HG03469 (cell line): Measurements from ENCODE around the gene ADGRL3.
"Not testable (repeated sequence)": the region's sequence is repeated elsewhere in the genome, so short reads cannot be mapped to it uniquely, and the experiment has no call there.

Experiments
- ATAC-seq: cut with Tn5 transposase; IDR thresholded peaks from one replicate; pipeline ENCODE4 v1.9.1; 2021; ENCODE audit warnings: mild to moderate bottlenecking, moderate library complexity, moderate number of reproducible peaks; ENCODE audit not compliant: unreplicated experiment

The ADGRL3 gene

DNA sequence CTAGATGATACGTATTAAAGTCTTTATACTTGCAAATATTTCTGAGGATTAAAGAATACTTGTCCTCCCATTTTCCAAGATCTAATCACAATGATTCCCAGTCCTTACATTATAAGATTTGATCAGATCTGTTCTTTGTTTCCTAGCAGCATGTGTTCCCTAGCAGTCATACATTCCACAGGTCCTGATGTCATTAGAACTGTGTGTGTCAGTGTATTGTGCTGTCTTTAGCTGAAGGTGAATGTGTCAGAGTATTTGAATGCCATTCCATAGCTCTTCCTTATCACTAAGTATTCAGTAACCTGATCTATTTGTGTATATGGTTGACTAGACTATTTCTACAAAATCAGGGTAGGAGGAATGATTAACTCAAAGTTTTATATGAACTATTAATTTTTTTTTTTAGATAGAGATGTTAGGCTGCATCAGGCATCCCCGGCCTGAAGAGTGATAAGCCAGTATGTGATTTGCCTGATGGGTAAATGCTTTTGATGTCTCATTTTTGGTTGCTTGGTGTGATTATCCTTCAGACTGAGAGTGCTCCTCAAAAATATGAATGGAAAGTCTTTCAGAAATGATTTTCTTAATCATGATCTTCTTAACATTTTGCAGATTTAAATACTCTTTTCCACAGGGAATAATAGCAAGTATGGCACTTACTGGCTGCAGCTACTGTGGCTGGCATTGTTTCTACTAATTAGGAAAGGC is 4.4 kb downstream of the ADGRL3 start:
- no peak for ATAC-seq

DNA sequence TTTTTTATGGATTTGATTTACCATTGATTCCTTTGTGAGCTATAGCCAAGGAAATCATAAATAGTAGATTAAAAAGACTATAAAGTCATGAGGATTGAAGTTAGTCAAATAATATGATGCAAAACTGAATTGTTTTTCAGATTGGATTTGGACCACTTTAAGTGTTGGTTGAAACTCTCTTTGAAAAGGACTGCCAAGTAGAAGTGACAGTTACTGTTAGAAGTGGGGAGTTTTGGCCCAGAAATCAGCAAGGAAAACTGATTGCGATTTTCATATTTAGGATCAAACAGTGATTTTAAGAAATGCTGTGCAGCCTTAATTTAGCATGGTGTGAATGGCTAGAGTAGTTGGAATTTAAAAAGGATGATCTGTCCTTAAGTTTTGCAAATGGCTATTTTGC is 4.9 kb downstream of the ADGRL3 start:
- ATAC-seq = no peak

DNA sequence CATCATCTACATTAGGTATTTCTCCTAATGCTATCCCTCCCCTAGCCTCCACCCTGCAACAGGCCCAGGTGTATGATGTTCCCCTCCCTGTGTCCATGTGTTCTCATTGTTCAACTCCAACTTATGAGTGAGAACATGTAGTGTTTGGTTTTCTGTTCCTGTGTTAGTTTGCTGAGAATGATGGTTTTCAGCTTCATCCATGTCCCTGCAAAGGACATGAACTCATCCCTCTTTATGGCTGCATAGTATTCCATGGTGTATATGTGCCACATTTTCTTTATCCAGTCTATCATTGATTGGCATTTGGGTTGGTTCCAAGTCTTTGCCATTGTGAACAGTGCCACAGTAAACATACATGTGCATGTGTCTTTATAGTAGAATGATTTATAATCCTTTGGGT is 7.0 kb downstream of the ADGRL3 start:
- not testable (repeated sequence) for ATAC-seq

DNA sequence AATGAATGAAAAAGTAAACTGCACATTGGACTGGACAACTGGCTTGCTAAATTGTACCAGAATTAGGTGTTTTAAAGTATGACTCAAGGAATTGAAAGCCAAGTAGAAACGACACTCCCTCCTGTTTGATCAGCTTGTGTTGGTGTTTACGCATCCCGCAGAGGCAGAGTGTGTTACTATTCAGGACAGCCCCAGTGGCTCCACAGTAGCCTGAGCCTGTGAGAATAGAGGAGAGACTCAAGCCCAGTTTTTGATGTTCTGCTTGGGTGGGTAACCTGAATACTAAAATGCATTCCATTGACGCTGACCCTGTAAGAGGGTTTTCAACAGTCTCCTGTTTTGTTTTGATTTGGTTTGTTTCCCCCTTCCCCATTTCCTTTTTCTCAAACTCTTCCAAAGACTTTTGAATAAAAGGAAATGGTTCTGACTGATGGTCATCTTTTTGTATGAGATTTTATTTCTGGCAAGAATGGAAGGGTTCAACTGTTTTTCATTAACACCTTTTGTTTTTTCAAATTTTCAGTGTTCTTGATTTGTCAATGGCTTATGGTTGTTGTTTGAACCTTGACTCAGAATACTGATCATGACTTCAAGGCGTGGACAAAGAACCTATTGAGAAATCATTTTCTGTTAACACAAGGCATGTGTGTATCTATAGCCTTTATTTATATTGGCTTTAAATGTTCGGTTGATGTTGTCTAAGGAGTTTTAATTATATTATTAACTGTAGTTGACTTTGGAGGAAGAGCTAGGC is 10.2 kb downstream of the ADGRL3 start:
- no peak for ATAC-seq

DNA sequence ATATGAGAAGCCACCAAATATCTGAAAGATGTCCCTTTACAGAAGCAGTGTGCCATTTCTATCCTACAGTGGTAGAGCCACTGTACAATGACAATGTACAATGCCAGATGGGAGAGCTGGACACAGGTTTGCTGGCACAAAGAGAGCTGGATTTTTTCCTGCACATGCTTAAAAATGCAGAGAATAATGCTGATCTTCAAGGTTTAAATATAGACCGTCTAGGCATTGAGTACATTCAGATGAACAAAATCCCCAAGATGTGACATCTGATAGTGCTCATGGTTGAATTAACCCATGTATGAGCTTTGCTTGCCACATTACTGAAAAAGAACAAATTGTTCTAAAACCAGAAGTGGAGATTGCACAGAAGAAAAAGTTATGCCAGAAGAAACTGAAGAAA is 11.7 kb downstream of the ADGRL3 start:
- ATAC-seq = no peak

DNA sequence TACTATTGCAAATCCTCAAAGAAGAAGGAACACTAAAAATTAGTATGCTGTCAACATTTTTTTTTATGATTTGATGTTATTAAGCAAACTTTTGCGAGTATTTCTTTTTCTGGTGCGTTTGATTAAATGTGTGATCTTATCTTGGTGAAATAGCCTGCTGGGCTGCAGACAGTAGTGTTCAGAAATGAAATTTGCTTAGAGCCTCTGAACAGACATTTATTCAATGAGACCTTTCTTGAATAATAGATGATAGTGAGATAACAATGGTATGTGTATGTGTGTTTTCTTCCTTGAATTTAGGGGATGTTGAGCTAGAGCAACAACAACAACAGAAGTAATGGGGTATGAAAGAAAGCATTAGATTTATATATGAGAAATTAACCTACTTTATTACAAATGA is 12.7 kb downstream of the ADGRL3 start:
- ATAC-seq = no peak

DNA sequence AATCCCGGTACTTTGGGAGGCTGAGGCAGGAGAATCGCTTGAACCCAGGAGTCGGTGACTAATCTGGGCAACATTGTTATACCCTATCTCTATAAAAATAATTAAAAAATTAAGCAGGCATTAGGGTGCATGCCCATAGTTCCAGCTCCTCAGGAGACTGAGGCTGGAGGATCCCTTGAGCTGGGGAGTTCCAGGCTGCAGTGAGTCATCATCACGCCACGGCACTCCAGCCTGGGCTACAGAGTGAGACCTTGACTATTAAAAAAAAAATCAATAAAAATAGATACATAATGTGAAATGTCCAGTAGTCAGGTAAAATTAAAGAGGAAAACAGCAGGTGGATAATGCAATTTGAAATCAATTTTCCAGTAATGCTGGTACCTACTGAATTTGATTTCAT is 14.6 kb downstream of the ADGRL3 start:
- ATAC-seq = no peak

DNA sequence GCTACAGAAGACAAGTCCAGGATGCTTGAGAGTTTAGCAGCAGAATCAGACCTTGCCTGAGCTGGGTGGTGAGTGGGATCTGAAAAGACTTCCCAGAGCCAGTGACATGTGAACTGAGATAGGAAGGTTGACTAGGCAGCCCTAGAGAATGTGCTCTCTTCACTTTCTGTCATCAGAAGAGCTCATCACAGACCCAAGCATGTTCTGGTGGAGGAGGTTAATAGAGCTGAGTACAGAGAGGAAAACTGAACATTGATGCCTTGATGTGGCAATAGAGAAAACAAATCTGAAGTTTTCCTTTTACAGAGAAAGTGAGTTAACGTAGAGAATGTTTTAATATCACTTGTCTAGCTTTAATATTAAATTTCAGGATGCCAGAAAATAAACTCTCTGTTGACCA is 17.1 kb downstream of the ADGRL3 start:
- no peak for ATAC-seq

DNA sequence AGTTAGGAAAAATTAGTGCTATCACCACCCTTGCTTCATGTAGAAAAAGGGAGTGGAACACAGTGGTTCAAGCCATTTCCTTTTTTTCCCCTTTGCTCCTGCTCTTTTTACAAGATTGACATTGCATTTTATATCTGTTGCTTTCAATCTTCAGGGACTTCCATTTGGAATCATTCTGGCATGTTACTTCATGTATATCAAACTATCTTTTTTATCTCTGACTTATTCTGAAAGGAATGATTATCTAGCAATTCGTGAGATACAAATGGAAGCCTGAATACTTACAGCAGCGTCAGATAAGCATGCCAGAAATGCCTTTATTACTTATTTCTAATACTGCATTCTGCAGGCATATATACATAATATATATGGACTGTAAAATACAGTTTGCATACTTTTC is 20.4 kb downstream of the ADGRL3 start:
- no peak for ATAC-seq

DNA sequence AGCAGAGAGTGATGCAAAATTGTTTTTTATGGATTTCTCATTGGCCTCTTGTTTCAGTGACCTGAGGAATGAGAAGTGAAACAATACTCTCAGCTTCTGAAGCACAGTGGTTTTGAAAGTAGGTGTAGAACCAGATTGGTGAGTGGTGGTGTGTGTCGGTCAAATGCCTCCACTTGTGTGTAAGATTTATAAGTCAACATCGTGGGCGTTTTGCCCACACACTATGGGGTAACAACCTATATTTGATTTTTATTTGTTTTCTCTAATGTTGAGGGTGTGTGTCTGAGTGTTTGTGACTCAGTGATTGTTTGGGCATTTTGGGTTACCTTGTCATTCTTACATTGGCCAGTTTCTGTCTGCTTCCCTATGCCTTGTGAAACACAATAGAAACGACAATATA is 23.3 kb downstream of the ADGRL3 start:
- no peak for ATAC-seq

DNA sequence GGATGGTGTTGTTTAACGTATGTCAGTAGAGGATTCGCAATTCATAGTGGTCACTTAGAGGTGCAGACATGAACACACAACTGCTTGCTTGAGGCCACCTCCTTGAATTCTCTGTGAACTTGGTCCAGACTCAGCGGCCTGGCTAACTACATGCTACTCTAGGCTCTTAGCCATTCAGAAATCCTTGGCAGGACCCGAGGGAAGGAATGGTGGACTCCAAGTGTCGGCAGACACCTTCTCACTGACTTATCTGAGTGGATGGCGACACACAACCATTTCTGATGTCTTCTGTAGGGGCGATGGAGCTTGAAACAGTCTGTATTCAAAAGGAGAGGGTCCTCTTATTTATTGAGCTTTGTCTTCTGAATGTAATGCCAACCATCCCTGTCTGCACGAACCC is 24.4 kb downstream of the ADGRL3 start:
- no peak for ATAC-seq

DNA sequence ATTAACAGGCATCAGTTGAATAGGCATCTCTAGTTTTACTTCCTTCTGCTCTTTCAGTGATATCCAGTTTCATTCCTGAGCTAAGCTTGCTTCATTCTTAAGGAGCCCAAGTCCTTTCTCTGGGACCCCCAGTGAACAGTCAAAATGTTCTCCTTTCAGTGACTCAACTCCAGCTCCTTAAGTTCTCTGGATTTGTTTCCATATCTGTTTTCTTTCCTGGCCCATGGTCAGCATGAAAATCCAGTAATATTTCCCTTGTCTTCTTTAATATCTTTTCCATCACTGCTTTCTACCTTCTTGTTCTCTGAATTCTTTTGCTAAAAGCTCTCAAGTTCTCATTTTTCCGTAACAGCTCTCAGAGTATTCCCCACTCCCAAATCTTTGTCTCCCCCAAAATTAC is 25.5 kb downstream of the ADGRL3 start:
- no peak for ATAC-seq

DNA sequence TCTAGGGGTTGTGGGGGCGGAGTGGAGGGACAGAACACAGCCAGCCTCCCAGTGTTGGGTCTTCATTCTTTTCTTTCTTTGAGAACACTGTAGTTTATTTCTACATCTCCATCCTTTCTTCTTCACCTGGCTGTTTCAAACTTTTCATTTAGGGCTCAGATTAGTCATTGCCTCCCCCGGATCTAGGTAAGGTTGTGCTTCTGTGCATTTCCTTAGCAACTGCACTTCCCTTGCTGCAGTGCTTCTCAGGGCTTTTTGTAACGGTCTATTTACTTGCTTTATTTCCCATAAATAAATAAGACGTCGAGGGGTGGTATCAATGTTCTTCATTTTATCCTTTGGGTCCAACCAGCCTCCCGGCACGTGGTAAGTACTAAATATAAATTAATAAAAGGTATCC is 31.3 kb downstream of the ADGRL3 start:
- ATAC-seq = no peak

DNA sequence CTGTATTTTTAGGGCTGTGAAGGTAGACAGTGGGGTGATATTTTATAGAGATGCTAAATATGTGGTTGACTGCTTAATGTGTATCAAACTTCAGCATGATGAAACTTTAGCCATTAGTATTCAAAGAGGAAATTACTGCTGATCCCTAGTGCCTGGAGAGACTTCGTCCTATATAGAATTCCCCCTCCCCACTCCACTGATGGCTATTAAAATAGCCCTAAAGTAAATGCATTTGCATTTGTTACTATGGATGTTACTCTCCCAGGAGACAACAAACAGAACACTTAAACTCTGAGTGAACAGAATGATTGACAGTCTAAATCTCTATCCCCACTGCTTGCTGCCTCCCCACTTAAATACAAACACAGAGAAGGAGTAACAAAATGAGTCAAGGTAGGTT is 39.1 kb downstream of the ADGRL3 start:
- no peak for ATAC-seq

DNA sequence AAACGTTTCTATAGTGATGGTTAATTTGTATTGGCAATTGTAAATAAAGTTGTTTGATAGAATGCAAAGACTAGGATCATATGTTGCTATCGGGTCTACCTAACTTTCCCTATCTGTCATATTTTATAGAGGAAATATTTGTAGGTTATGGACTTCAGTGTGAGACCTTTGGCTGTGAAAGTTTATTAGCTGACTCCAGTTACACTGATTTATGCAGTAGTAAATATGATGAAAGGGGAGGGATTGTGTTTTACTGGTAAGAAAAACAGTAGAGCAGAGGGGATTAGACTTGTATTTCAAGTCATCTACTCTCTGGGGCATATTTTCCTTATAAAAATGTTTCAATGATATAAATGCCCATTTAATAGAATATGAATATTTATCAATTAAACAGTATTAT is 43.8 kb downstream of the ADGRL3 start:
- no peak for ATAC-seq

DNA sequence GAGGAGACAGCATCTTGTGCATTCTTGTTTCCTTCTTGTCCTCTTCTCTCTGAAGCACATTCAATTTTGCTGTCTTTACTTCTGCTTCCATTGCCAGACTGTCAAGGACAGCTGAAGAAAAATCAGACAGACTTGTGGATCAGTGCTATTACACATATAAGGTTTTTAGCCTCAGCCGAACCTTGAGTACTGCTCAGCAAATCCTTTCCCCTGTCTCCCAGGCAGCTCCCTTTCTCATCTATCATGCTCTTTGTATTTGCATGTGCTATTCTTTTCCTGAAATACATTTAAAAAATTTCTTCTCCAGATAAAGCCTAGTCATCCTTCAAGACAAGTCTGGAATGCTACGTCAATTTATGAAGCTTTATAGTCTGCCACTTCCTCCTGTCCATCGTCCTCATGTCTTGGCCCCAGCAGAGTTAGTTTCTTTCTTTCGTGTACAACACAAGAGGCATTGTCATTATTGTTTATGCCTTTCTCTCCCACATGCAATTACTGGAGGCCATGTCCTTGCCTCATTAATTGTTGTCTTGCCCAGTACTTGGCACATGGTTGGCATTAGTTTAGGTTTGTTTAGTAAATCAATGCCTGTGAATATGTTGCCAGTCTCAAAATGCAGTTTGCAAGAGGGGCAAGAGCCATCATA is 45.1 kb downstream of the ADGRL3 start:
- no peak for ATAC-seq

DNA sequence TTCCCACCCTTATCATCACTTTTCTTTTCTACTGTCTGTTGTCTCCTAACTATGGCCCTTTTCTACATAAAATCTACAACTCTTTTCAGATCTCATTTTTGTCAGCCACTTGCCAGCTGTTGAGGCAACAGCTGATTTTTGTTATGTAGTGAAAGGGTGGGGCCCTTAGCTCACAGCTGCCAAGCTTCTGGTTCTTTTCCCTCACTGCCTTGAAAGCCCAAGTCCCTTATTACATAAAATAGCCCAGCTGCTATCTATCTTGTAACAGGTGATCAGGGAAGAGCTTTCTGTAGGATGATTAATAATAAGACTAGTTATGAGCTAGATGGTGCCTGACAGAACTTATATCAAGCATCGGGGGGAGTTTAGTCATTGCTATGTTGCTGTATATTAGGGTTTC is 45.9 kb downstream of the ADGRL3 start:
- ATAC-seq = no peak

DNA sequence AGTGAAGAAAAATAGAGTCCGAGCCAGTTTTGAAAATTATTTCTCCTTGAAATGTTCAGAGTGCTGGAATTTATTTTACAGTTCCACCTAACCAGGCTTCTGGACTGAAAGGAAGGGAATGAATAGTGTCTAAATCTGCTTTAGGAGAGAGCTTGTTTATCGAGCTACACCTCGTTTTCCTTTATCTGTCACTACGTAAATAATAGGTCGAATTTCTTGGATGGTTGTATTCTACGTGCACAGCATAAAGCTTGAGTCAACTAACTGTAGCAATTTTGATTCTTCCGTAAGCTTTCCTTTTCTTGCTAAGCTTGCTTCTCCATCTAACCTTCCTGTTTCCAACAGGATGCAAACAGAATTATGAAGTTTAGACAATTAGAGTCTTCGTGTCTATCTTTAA is 48.6 kb downstream of the ADGRL3 start:
- ATAC-seq = no peak

DNA sequence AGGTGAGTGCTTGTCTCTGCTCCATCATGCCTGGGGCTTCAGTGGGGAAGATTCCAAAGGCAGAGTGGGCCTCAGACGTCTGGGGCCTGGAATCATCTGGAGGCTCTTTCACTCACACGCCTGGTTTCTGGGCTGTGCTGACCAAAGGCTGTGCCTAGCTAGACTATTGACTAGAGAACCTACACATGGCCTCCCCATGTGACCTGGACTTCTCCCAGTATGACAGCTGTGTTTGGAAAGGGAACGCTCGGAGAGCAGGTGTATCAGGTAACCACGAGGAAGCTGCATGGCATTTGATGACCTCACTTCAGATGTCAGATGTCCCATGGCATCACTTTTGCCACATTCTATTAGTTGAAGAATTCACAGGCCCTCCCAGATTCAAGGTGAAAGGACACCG is 51.0 kb downstream of the ADGRL3 start:
- ATAC-seq = no peak

DNA sequence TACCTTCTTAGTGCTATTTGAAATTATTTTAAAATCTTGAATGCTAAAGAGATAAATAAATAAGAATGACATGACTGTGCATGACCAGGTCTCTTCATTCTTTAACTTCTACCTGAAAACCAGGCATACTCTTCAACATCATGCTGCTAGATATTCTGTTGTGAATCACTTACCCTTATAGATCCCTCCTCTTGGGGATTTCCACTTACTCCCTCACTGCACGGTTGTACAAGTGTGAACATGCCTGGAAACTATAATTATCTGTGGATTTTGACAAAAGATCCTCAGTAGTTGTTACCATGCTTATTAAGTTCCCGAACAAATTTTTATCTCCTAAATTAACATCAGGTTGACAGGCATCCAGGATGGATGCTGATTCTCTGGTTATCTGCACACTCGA is 54.3 kb downstream of the ADGRL3 start:
- no peak for ATAC-seq

DNA sequence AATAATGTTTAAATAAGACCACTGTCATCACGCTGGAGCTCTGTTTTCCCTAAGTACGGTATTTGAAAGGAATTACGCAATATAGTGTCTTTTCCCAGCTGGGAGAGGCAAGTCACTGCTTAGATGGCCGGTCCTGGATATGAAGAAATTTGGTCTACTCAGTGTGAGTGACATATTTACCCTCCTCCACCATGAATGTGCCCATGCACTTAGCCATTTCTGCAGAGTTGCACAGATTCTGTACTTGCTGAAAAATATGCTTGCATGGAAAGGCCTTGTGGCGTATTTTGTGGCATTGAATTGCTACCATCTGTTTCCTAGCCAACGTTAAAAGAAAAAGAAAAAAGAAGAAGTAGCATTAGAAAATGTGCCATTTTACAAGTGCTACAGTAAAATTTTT is 73.1 kb downstream of the ADGRL3 start:
- ATAC-seq = no peak

DNA sequence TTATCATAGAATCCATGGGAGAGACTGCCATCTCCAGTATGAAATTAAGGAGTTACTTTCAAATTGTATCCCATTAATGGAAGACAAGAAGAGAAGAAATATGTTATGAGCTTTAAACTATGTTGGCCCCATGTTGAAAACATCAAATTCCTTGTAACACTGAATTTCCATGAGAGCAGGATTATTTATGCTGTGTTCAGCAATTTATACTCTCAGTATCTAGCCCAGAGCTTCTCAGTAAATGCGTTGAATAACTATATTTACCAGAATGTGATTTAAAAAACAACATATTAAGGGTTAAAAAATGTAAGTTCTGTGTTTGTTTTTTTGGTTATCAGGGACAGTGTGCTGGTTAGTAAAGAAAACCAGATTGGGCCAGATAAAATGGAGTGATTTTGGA is 74.2 kb downstream of the ADGRL3 start:
- ATAC-seq = no peak
